ENCODE results near the gene TULP4. TPM values are rescaled to one million over a fixed set of nuclear protein-coding genes. Genes with fewer than 3 reads are reported as not detected.
"Not testable (repeated sequence)": the region's sequence is repeated elsewhere in the genome, so short reads cannot be mapped to it uniquely, and the experiment has no call there.

TULP4 gene
- total RNA-seq, 4 donors from 2014 or later: 209 to 459 (median 292) TPM

DNA sequence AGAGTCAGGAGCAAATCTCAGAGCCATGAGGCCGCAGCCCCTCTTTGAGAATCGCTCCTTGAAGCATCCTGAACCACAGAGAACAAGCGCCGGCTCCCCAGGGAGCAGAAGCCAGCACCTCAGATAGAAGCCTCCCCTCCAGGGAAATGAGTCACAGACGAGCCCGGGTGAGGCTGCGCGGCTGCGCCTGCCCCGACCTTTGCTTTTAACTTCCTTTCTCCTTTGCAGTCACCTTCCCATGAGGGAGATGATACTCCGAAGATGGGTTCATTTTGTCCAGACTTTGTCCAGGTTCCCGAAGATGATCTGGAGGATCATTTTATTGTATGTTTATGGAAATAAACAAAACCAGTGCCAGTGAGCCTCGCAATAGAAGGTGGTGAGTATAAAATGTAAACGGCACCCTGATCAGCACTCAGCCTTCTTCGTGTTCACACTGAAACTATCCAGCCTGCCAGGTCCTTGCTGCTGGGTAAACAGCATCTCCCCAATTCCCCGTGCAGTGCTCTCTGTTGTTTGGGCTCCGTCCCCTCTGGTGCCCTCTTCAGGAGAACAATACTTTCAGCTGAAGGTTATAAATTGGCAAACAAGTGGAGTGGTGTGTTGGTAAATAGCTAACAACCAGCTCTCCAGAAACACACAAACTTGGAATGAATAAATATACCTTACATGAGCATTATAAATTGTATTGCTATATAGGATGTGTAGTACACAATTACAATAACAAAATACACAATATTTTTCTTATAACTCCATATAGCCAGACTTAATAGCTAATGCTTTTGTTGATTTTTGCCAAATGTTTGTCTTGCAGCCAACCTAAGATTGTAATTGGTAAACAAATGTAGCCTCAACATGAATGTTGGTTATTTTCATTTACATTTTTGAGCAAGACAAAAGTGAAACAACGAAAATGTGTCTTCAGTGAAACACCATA lies 206.2 kb downstream of the TULP4 start:
- intact Hi-C loops (cut with DNase I): loop anchor here (5.0 kb wide), 1 partner anchor 296 kb away; no protein-coding TSS in a partner anchor
- 12 to 16% methylated on average over 14 to 18 of the region's 18 CpGs for WGBS, 2 donors
- no peak overlapping the region for H3K27ac ChIP-seq

DNA sequence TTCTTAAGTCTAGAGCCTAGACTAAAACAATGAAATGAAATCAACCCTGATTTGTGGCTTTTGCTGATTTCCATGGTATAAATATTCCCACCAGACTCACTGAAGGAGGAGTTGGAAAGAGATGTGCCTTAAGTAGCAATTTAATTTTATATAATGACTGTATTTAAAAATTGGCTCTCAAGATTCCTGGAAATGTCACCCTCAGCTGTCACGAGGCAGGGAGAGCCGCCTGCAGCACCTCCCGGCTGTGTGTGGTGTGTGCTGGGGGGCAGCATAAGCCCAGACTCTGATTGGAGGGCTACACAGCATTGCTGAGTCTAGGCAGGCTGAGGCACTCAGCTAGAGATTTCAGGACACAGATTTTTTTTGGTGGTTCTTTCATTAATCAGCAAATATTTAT lies 207.0 kb downstream of the TULP4 start:
- H3K9me3 ChIP-seq: no peaks in the 10 kb centered on the region
- no peak overlapping the region for H3K27ac ChIP-seq
- H3K4me1 ChIP-seq: peaks cover 0 to 12% of the 10 kb centered on the region in 2 donors
- H3K27me3 ChIP-seq: peaks cover 5% of the 10 kb centered on the region
- WGBS, 2 donors: 55 to 62% methylated on average over 3 of the region's 3 CpGs
- H3K36me3 ChIP-seq: no peaks in the 10 kb centered on the region
- TF ChIP-seq, protein P1, sequence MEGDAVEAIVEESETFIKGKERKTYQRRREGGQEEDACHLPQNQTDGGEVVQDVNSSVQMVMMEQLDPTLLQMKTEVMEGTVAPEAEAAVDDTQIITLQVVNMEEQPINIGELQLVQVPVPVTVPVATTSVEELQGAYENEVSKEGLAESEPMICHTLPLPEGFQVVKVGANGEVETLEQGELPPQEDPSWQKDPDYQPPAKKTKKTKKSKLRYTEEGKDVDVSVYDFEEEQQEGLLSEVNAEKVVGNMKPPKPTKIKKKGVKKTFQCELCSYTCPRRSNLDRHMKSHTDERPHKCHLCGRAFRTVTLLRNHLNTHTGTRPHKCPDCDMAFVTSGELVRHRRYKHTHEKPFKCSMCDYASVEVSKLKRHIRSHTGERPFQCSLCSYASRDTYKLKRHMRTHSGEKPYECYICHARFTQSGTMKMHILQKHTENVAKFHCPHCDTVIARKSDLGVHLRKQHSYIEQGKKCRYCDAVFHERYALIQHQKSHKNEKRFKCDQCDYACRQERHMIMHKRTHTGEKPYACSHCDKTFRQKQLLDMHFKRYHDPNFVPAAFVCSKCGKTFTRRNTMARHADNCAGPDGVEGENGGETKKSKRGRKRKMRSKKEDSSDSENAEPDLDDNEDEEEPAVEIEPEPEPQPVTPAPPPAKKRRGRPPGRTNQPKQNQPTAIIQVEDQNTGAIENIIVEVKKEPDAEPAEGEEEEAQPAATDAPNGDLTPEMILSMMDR (IDR thresholded peaks at IDR 0.05): no peak
- no peak for TF ChIP-seq POLR2A (IDR thresholded peaks at IDR 0.05)
- H3K4me3 ChIP-seq (replicated peaks in 1 of 3): no peak overlapping the region
- DNase-seq: no peak
- intact Hi-C loops (cut with DNase I): loop anchor here (5.0 kb wide), 1 partner anchor 297 kb away; no protein-coding TSS in a partner anchor

More for the DNA sequence above, 206.2 kb downstream of the TULP4 start:
- H3K27me3 ChIP-seq: peaks cover 5% of the 10 kb centered on the region
- H3K4me3 ChIP-seq (replicated peaks in 1 of 3): no peak overlapping the region
- no peak for TF ChIP-seq POLR2A (IDR thresholded peaks at IDR 0.05)
- TF ChIP-seq, protein P1 (IDR thresholded peaks at IDR 0.05): peak in 5 of 6 experiments; percentile 12 to 63 (median 58)
- peaks cover 0 to 12% of the 10 kb centered on the region in 2 donors for H3K4me1 ChIP-seq
- H3K36me3 ChIP-seq: no peaks in the 10 kb centered on the region
- no peaks in the 10 kb centered on the region for H3K9me3 ChIP-seq
- peak; percentile 61 to 64 for DNase-seq

DNA sequence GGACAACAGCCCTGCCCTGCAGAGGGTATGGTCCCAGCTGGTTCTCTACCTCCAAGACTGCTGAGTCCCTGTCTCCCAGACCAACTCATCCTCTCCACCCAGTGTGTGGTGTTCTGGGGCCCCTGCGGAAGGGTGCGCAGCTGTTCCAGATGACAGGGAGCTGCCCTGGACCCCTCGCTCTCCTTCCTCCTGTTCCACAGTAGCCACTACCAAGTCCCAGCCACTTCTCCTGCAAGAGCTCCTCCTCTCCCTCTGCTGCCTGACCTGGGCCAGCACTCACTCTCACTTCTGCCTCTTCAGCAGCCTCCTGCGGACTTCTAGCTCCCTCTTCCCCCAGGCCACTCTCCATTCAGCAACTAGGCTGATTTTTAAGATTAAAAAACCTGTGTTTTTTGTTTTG lies 207.5 kb downstream of the TULP4 start:
- H3K36me3 ChIP-seq: no peaks in the 10 kb centered on the region
- no peak overlapping the region for H3K27ac ChIP-seq
- no peak for TF ChIP-seq POLR2A (IDR thresholded peaks at IDR 0.05)
- TF ChIP-seq, protein P1 (IDR thresholded peaks at IDR 0.05): no peak
- H3K27me3 ChIP-seq: peaks cover 5% of the 10 kb centered on the region
- no peaks in the 10 kb centered on the region for H3K9me3 ChIP-seq
- peaks cover 0 to 12% of the 10 kb centered on the region in 2 donors for H3K4me1 ChIP-seq
- H3K4me3 ChIP-seq (replicated peaks in 1 of 3): no peak overlapping the region
- intact Hi-C loops (cut with DNase I): loop anchor here (5.0 kb wide), 1 partner anchor 297 kb away; no protein-coding TSS in a partner anchor
- 71 to 81% methylated on average over 4 of the region's 4 CpGs for WGBS, 2 donors
- no peak for DNase-seq

DNA sequence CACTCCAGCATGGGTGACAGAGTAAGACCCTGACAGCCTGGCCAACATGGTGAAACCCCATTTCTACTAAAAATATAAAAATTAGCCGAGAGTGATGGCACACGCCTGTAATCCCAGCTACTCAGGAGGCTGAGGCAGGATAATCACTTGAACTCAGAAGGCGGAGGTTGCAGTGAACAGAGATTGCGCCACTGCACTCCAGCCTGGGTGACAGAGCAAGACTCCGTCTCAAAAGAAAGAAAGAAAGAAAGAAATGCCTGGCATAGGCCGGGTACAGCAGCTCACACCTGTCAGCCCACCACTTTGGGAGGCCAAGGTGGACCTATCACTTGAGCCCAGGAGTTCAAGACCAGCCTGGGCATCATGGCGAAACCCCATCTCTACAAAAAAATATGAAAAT lies 208.7 kb downstream of the TULP4 start:
- H3K36me3 ChIP-seq; H3K9me3 ChIP-seq; intact Hi-C loops (cut with DNase I); H3K27ac ChIP-seq; H3K27me3 ChIP-seq; H3K4me3 ChIP-seq (replicated peaks in 1 of 3); DNase-seq: not testable (repeated sequence)
- peaks cover 0 to 12% of the 10 kb centered on the region in 2 donors for H3K4me1 ChIP-seq
- 86 to 96% methylated on average over 7 of the region's 7 CpGs for WGBS, 2 donors

DNA sequence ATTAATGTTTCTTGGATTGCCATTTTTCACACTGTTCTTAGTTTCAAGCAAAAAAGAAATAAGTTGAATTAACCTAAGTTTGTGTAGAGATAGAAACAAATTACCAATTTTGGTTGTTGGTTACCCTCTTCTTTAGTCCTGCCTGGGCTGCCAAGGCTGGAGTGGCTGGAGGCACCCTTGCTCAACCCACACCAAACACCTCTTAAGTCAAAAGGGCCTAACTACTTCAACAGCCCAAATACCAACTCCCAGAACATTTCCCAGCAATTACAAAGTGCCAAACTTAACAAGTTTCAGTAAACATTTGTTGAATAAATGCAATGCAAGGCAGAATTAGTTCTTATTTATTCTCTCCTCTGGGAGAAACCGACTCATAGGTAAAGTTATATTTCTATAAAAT lies 209.5 kb downstream of the TULP4 start:
- Histone ChIP-seq H3K27ac (no peak overlapping the region), H3K27me3 (peaks cover 5% of the 10 kb centered on the region), H3K36me3 (no peaks in the 10 kb centered on the region), H3K4me3 (replicated peaks in 1 of 3) (no peak overlapping the region), H3K9me3 (no peaks in the 10 kb centered on the region), H3K4me1 (peaks cover 0 to 9% of the 10 kb centered on the region in 2 donors)
- DNase-seq: no peak
- WGBS, 2 donors: 90 to 97% methylated on average over 1 of the region's 1 CpG
- no peak for TF ChIP-seq POLR2A (IDR thresholded peaks at IDR 0.05)
- TF ChIP-seq, protein P1 (IDR thresholded peaks at IDR 0.05): no peak
- intact Hi-C loops (cut with DNase I): no loop called here

All from thyroid gland (tissue), 4 donors.